Measurements from ENCODE around the gene OSBPL9. TPM values are rescaled to one million over a fixed set of nuclear protein-coding genes. Genes with fewer than 3 reads are reported as not detected.

The OSBPL9 gene
- total and polyA plus RNA-seq, 10 of the 15 experiments (the other 5 are each of a cell fraction or from before 2014, with no cell fraction given): 25.9 to 156 (median 108) TPM

DNA sequence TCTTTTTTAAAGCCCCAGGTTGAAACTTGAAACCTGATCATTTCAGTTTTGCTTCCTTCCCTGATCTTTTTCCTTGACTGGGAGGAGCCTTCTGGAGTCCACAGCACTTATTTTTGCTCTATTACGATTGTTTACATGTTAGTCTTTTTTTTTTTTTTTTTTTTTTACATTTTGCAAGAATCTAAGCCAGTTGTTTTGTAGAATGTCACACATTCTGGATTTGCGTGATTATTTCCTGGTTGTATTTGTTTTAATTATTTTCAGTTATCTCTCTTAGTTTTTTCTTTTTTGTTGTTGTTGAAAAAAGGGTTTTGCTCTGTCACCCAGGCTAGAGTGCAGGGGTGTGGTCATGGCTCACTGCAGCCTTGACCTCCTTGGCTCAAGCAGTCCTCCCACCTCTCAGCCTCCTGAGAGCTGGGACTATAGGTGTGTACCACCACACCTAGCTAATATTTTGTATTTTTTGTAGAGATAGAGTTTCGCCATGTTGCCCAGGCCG, 32.8 kb downstream of the OSBPL9 start:
- Histone ChIP-seq H3K36me3 (ENCODE audit: control insufficient read depth in 2 of 2, insufficient read depth in 2 of 2, low read length in 1 of 2) (no peaks in the 10 kb centered on the region), H3K9ac (ENCODE audit: control insufficient read depth, insufficient read depth, low read length) (no peak overlapping the region), H3K4me2 (ENCODE audit: control insufficient read depth, insufficient read depth) (no peak overlapping the region), H3K4me3 (no peak overlapping the region), H2AFZ (ENCODE audit: control insufficient read depth, low read depth, low read length) (no peak overlapping the region), H3K9me3 (replicated peaks; ENCODE audit: control insufficient read depth, insufficient read depth, low read length) (no peaks in the 10 kb centered on the region), H4K20me1 (ENCODE audit: control insufficient read depth, insufficient read depth) (no peaks in the 10 kb centered on the region; the same call in 1 of the 2 replicates), H3K79me2 (ENCODE audit: control insufficient read depth, insufficient read depth, low read length) (no peaks in the 10 kb centered on the region), H3K27ac (ENCODE audit: control insufficient read depth, insufficient read depth) (no peak overlapping the region), H3K27me3 (replicated peaks in 1 of 2; ENCODE audit: control insufficient read depth in 2 of 2, insufficient read depth in 2 of 2, low read length in 1 of 2) (no peaks in the 10 kb centered on the region), H3K4me1 (ENCODE audit: control insufficient read depth, insufficient read depth, low read length) (no peaks in the 10 kb centered on the region)
- POLR2A ChIA-PET: no interaction called here
- no peak for FAIRE-seq
- WGBS (ENCODE audit: insufficient coverage, insufficient replicate concordance, low lambda C conversion rate, missing lambda C conversion rate): 100% methylated on average over 4 of the region's 4 CpGs
- in situ Hi-C loops (cut with MboI): no loop called here
- TF ChIP-seq POLR2AphosphoS2 (IDR thresholded peaks at IDR 0.05; ENCODE audit: low read depth, low read length) (no peak), HDGF (IDR thresholded peaks at IDR 0.05) (no peak), CBFB (IDR thresholded peaks at IDR 0.05; ENCODE audit: low read depth) (no peak), NFXL1 (IDR thresholded peaks at IDR 0.05; ENCODE audit: borderline replicate concordance) (no peak), ZNF384 (IDR thresholded peaks at IDR 0.05; ENCODE audit: borderline replicate concordance, low read depth, low read length) (no peak), SIX5 (IDR thresholded peaks at IDR 0.05; ENCODE audit: low read depth, low read length, severe bottlenecking) (no peak), FOXM1 (IDR thresholded peaks at IDR 0.05; ENCODE audit: low read depth, low read length) (no peak), ZNF207 (IDR thresholded peaks at IDR 0.05; ENCODE audit: borderline replicate concordance) (no peak), SMARCA5 (IDR thresholded peaks at IDR 0.05) (no peak), PML (IDR thresholded peaks at IDR 0.05; ENCODE audit: low read length) (no peak), PAX5 (IDR thresholded peaks at IDR 0.05; ENCODE audit: borderline replicate concordance, low read depth, low read length) (no peak), MEF2A (IDR thresholded peaks at IDR 0.05; ENCODE audit: insufficient read depth, low read depth, low read length) (no peak)
- TF ChIP-seq, protein P1, sequence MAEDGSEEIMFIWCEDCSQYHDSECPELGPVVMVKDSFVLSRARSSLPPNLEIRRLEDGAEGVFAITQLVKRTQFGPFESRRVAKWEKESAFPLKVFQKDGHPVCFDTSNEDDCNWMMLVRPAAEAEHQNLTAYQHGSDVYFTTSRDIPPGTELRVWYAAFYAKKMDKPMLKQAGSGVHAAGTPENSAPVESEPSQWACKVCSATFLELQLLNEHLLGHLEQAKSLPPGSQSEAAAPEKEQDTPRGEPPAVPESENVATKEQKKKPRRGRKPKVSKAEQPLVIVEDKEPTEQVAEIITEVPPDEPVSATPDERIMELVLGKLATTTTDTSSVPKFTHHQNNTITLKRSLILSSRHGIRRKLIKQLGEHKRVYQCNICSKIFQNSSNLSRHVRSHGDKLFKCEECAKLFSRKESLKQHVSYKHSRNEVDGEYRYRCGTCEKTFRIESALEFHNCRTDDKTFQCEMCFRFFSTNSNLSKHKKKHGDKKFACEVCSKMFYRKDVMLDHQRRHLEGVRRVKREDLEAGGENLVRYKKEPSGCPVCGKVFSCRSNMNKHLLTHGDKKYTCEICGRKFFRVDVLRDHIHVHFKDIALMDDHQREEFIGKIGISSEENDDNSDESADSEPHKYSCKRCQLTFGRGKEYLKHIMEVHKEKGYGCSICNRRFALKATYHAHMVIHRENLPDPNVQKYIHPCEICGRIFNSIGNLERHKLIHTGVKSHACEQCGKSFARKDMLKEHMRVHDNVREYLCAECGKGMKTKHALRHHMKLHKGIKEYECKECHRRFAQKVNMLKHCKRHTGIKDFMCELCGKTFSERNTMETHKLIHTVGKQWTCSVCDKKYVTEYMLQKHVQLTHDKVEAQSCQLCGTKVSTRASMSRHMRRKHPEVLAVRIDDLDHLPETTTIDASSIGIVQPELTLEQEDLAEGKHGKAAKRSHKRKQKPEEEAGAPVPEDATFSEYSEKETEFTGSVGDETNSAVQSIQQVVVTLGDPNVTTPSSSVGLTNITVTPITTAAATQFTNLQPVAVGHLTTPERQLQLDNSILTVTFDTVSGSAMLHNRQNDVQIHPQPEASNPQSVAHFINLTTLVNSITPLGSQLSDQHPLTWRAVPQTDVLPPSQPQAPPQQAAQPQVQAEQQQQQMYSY (CRISPR knock-in tag; IDR thresholded peaks at IDR 0.05): no peak
- TF ChIP-seq, protein P2, sequence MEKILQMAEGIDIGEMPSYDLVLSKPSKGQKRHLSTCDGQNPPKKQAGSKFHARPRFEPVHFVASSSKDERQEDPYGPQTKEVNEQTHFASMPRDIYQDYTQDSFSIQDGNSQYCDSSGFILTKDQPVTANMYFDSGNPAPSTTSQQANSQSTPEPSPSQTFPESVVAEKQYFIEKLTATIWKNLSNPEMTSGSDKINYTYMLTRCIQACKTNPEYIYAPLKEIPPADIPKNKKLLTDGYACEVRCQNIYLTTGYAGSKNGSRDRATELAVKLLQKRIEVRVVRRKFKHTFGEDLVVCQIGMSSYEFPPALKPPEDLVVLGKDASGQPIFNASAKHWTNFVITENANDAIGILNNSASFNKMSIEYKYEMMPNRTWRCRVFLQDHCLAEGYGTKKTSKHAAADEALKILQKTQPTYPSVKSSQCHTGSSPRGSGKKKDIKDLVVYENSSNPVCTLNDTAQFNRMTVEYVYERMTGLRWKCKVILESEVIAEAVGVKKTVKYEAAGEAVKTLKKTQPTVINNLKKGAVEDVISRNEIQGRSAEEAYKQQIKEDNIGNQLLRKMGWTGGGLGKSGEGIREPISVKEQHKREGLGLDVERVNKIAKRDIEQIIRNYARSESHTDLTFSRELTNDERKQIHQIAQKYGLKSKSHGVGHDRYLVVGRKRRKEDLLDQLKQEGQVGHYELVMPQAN (conservative IDR thresholded peaks at IDR 0.05): no peak
- TF ChIP-seq, protein P3, sequence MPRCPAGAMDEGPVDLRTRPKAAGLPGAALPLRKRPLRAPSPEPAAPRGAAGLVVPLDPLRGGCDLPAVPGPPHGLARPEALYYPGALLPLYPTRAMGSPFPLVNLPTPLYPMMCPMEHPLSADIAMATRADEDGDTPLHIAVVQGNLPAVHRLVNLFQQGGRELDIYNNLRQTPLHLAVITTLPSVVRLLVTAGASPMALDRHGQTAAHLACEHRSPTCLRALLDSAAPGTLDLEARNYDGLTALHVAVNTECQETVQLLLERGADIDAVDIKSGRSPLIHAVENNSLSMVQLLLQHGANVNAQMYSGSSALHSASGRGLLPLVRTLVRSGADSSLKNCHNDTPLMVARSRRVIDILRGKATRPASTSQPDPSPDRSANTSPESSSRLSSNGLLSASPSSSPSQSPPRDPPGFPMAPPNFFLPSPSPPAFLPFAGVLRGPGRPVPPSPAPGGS (IDR thresholded peaks at IDR 0.05; ENCODE audit: borderline replicate concordance, insufficient read depth, low read depth, low read length, poor library complexity, severe bottlenecking): no peak
- intact Hi-C loops (cut with micrococcal nuclease; ENCODE audit: unreplicated experiment): no loop called here
- CTCF ChIA-PET: interaction anchor here (2.4 kb wide), 1 partner anchor 8 kb away, joined by 5 read pairs; no protein-coding TSS in a partner anchor
- DNase-seq (ENCODE audit: low read depth, low spot score): no peak
- BruUV-seq (replicated peaks): no TSS peak
- SMC1A ChIA-PET (ENCODE audit: uncharacterized antibody, unreplicated experiment): no interaction called here
- RAD21 ChIA-PET (ENCODE audit: unreplicated experiment): no interaction called here
- no peak for ATAC-seq
